OCI-LY1 (cell line): ENCODE data around the gene KLHL4.

Experiments used
- CTCF ChIP-seq: fragments of 200-600 bp; sonication (generic), shearing (Covaris generic); IDR thresholded peaks from 2 replicates; pipeline ENCODE4 v1.5.1; 2017; ENCODE audit warnings: mild to moderate bottlenecking, antibody characterized with exemption, low read length, moderate library complexity, mixed read lengths
- EZH2 ChIP-seq: fragments of 200-600 bp; sonication (generic), shearing (Covaris generic); IDR thresholded peaks from 2 replicates; pipeline ENCODE4 v1.8.0; 2017; ENCODE audit warnings: borderline replicate concordance, mixed run types, mild to moderate bottlenecking, antibody characterized with exemption, low read length, moderate library complexity, mixed read lengths

GRCh38 chrX:87517571-87518141 is at the start of gene KLHL4:
- TF ChIP-seq CTCF (no peak), EZH2 (no peak)
